ENCODE results near the gene DIRAS1. TPM values are rescaled to one million over a fixed set of nuclear protein-coding genes. Genes with fewer than 3 reads are reported as not detected.

Gene DIRAS1
- total RNA-seq, 2 donors from 2014 or later = 2.3 TPM; not detected in 1

GRCh38 chr19:2743099-2743498 lies 21.9 kb upstream of the DIRAS1 start:
- TF ChIP-seq CTCF (IDR thresholded peaks at IDR 0.05) = no peak
- ATAC-seq (ENCODE audit: insufficient number of reproducible peaks, low FRiP score, low read depth) = no peak
- no peak overlapping the region for H3K27ac ChIP-seq
- H3K9me3 ChIP-seq = no peaks in the 10 kb centered on the region
- H3K4me1 ChIP-seq (ENCODE audit: control insufficient read depth in 1 of 2, low read depth in 2 of 2) = peaks cover 12 to 15% of the 10 kb centered on the region in 2 donors
- no peak for DNase-seq (ENCODE audit: low spot score)
- H3K27me3 ChIP-seq (replicated peaks; ENCODE audit: insufficient read depth) = no peaks in the 10 kb centered on the region
- H3K4me3 ChIP-seq = no peak overlapping the region
- no peaks in the 10 kb centered on the region for H3K36me3 ChIP-seq

GRCh38 chr19:2740314-2740656 lies 19.1 kb upstream of the DIRAS1 start:
- no peak for DNase-seq (ENCODE audit: low spot score)
- peak overlapping the region; percentile 92 for H3K4me3 ChIP-seq

GRCh38 chr19:2739602-2740313 lies 18.6 kb upstream of the DIRAS1 start, which contains the start of gene SLC39A3:
TSS of gene SLC39A3 (minus strand) at chr19:2740017. CDS start at chr19:2737257, 2,760 bp downstream.
- peak; percentile 95 for ATAC-seq (ENCODE audit: insufficient number of reproducible peaks, low FRiP score, low read depth)

More at GRCh38 chr19:2740314-2740656, 19.1 kb upstream of the DIRAS1 start:
- H3K27ac ChIP-seq = no peak overlapping the region
- peaks cover 12 to 15% of the 10 kb centered on the region in 2 donors for H3K4me1 ChIP-seq (ENCODE audit: control insufficient read depth in 1 of 2, low read depth in 2 of 2)
- H3K27me3 ChIP-seq (replicated peaks; ENCODE audit: insufficient read depth) = no peaks in the 10 kb centered on the region
- ATAC-seq (ENCODE audit: insufficient number of reproducible peaks, low FRiP score, low read depth) = no peak
- no peaks in the 10 kb centered on the region for H3K9me3 ChIP-seq
- TF ChIP-seq CTCF (IDR thresholded peaks at IDR 0.05) = no peak
- H3K36me3 ChIP-seq = no peaks in the 10 kb centered on the region

GRCh38 chr19:2736550-2737190 lies 15.5 kb upstream of the DIRAS1 start:
- Histone ChIP-seq H3K27me3 (replicated peaks; ENCODE audit: insufficient read depth) (no peaks in the 10 kb centered on the region), H3K9me3 (no peaks in the 10 kb centered on the region), H3K4me1 (ENCODE audit: control insufficient read depth in 1 of 2, low read depth in 2 of 2) (peaks cover 12 to 15% of the 10 kb centered on the region in 2 donors), H3K36me3 (peaks cover 18% of the 10 kb centered on the region), H3K4me3 (no peak overlapping the region), H3K27ac (no peak overlapping the region)
- no peak for TF ChIP-seq CTCF (IDR thresholded peaks at IDR 0.05)
- no peak for ATAC-seq (ENCODE audit: insufficient number of reproducible peaks, low FRiP score, low read depth)
- no peak for DNase-seq (ENCODE audit: low spot score)

More at GRCh38 chr19:2739602-2740313, 18.6 kb upstream of the DIRAS1 start, which contains the start of gene SLC39A3:
- Histone ChIP-seq H3K9me3 (no peaks in the 10 kb centered on the region), H3K4me1 (ENCODE audit: control insufficient read depth in 1 of 2, low read depth in 2 of 2) (peaks cover 12 to 15% of the 10 kb centered on the region in 2 donors), H3K36me3 (no peaks in the 10 kb centered on the region), H3K4me3 (peak within 1 kb of the TSS; percentile 92), H3K27ac (no peak within 1 kb of the TSS), H3K27me3 (replicated peaks; ENCODE audit: insufficient read depth) (no peaks in the 10 kb centered on the region)
- TF ChIP-seq CTCF (IDR thresholded peaks at IDR 0.05) = peak; percentile 35
- DNase-seq (ENCODE audit: low spot score) = peak; percentile 96

GRCh38 chr19:2735374-2735773 lies 14.2 kb upstream of the DIRAS1 start:
- Histone ChIP-seq H3K27me3 (replicated peaks; ENCODE audit: insufficient read depth) (no peaks in the 10 kb centered on the region), H3K4me1 (ENCODE audit: control insufficient read depth in 1 of 2, low read depth in 2 of 2) (peaks cover 12 to 15% of the 10 kb centered on the region in 2 donors), H3K4me3 (no peak overlapping the region), H3K9me3 (no peaks in the 10 kb centered on the region), H3K27ac (no peak overlapping the region), H3K36me3 (peaks cover 18% of the 10 kb centered on the region)
- DNase-seq (ENCODE audit: low spot score) (no peak), ATAC-seq (ENCODE audit: insufficient number of reproducible peaks, low FRiP score, low read depth) (no peak)
- no peak for TF ChIP-seq CTCF (IDR thresholded peaks at IDR 0.05)
